ENCODE results near the gene MBD1.
"Not testable (repeated sequence)": the region's sequence is repeated elsewhere in the genome, so short reads cannot be mapped to it uniquely, and the experiment has no call there.

The MBD1 gene

GRCh38 chr18:50289108-50289443 is 7.8 kb upstream of the MBD1 start:
- DNase-seq: no peak

GRCh38 chr18:50288348-50289107 is 7.2 kb upstream of the MBD1 start:
- DNase-seq: not testable (repeated sequence)

- DNase-seq: peak; percentile 96
These were observed 6.4 kb upstream of the MBD1 start, which contains the start of gene CXXC1 for GRCh38 chr18:50287441-50288347. Gene CXXC1 (minus strand): TSS chr18:50287692. CDS start chr18:50287589, 103 bp downstream.

- peak; percentile 30 for DNase-seq
These were observed 5.7 kb upstream of the MBD1 start for GRCh38 chr18:50287028-50287440.

GRCh38 chr18:50286391-50287027 is 5.2 kb upstream of the MBD1 start:
- DNase-seq: no peak

GRCh38 chr18:50285631-50286321 is 4.5 kb upstream of the MBD1 start:
- DNase-seq: no peak

- DNase-seq: no peak
These were observed 3.7 kb upstream of the MBD1 start for GRCh38 chr18:50285071-50285470.

GRCh38 chr18:50284255-50284885 is 3.0 kb upstream of the MBD1 start:
- DNase-seq: no peak

GRCh38 chr18:50283469-50284209 is 2.3 kb upstream of the MBD1 start:
- DNase-seq: no peak

GRCh38 chr18:50282521-50283335 is 1.4 kb upstream of the MBD1 start:
- no peak for DNase-seq

- DNase-seq: no peak
These were observed 723 bp upstream of the MBD1 start for GRCh38 chr18:50281972-50282520.

- no peak for DNase-seq
These were observed 522 bp downstream of the MBD1 start for GRCh38 chr18:50280707-50281294.

GRCh38 chr18:50279752-50280151 is 1.6 kb downstream of the MBD1 start:
- no peak for DNase-seq

GRCh38 chr18:50277942-50278341 is 3.4 kb downstream of the MBD1 start:
- DNase-seq: no peak

- DNase-seq: no peak
These were observed 4.9 kb downstream of the MBD1 start for GRCh38 chr18:50276452-50276851.

GRCh38 chr18:50275503-50276036 is 5.8 kb downstream of the MBD1 start:
- DNase-seq: no peak

GRCh38 chr18:50274941-50275340 is 6.4 kb downstream of the MBD1 start:
- no peak for DNase-seq

GRCh38 chr18:50274044-50274442 is 7.3 kb downstream of the MBD1 start:
- no peak for DNase-seq

- DNase-seq: no peak
These were observed 7.9 kb downstream of the MBD1 start for GRCh38 chr18:50273203-50274043.
